Dendritic cell treated with granulocyte-macrophage colony-stimulating factor and Interleukin-4, amounts not matched to agents 40 ng/mL and 50 ng/mL, for 4 days (primary cell): ENCODE results near the gene RASSF4.

Source experiments
- H3K27ac Mint-ChIP-seq: one replicate; pipeline ENCODE4 v1.8.0; 2022; ENCODE audit warnings: mild to moderate bottlenecking, mixed read lengths
- H3K27me3 Mint-ChIP-seq: one replicate; pipeline ENCODE4 v1.8.0; 2022; ENCODE audit warnings: mild to moderate bottlenecking, mixed read lengths
- H3K36me3 Mint-ChIP-seq: one replicate; pipeline ENCODE4 v1.8.0; 2022; ENCODE audit warnings: low read depth, mixed read lengths
- H3K4me1 Mint-ChIP-seq: one replicate; pipeline ENCODE4 v1.8.0; 2022; ENCODE audit warnings: low read depth, mixed read lengths
- H3K4me3 Mint-ChIP-seq: one replicate; pipeline ENCODE4 v1.8.0; 2022; ENCODE audit warnings: mild to moderate bottlenecking, moderate library complexity, mixed read lengths
- H3K9me3 Mint-ChIP-seq: one replicate; pipeline ENCODE4 v1.8.0; 2022; ENCODE audit warnings: mixed read lengths
- intact Hi-C: fragments of 100-400 bp; cut with micrococcal nuclease; formaldehyde crosslinking; loops from one replicate; pipeline ENCODE4 v1.15.0; 2022

The RASSF4 gene

DNA sequence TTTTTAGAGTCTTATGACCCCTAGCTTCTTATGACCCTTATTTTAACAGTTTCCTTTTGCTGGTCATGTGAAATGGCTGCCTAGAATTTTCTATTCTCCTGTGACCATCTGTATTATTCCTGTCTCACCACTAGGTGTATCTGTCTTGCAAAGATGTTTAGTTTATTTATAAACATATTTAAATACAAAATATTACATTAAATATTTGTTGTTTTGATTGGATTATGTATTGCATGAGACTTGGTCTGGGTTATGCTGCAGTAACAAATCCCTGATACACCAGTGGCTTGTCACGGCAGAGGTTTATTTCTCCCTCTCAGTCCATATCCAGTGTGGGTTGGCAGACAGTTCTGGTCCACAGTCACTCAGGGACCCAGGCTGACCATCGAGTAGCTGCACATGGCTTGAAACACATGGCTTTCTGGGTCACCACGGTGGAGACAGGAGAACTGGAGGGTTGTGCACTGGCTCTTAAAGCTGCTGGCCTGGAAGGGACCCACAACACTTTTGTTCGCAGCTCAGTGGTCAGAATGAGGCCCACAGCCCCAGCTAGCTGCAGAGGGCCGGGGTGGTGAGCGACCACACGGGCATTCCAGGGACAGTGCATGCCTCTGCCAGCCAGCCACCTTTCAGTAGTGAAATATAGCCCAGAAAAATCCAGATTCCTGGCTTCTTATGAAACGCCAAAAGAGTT is 7.4 kb downstream of the RASSF4 start:
- H3K27ac Mint-ChIP-seq, result peak overlapping the region; percentile 88
- intact Hi-C loops, result no loop called here
- H3K36me3 Mint-ChIP-seq, result peaks cover 85% of the 10 kb centered on the region
- H3K27me3 Mint-ChIP-seq, result no peaks in the 10 kb centered on the region
- peak overlapping the region; percentile 34 for H3K4me3 Mint-ChIP-seq
- no peaks in the 10 kb centered on the region for H3K9me3 Mint-ChIP-seq
- H3K4me1 Mint-ChIP-seq, result peaks cover 97% of the 10 kb centered on the region

DNA sequence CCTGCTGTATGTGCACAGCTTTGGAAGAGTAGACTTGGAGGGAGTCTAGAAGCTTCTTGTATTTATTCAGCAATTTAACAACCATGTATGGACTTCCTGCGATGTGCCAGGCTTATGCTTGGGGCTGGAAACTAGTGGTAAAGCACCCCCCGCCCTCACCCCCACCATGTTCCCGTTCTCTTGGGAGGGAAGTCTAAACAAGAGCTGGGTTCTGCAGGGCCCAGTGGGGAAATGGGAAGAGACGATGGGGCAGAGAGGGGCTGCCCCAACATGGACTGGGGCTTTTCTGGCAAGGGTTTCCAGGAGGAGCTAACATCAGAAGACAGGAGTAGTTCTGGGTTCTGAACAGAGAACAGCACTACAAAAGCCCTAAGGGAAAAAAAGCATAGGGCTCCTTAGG is 8.0 kb downstream of the RASSF4 start:
- Mint-ChIP-seq H3K27ac (peak overlapping the region; percentile 88), H3K4me1 (peaks cover 97% of the 10 kb centered on the region), H3K27me3 (no peaks in the 10 kb centered on the region), H3K4me3 (peak overlapping the region; percentile 34), H3K36me3 (peaks cover 85% of the 10 kb centered on the region), H3K9me3 (no peaks in the 10 kb centered on the region)
- intact Hi-C loops, result loop anchor here (1.0 kb wide), 2 partner anchors 8 to 19 kb away; partner anchors contain the start of gene RASSF4

DNA sequence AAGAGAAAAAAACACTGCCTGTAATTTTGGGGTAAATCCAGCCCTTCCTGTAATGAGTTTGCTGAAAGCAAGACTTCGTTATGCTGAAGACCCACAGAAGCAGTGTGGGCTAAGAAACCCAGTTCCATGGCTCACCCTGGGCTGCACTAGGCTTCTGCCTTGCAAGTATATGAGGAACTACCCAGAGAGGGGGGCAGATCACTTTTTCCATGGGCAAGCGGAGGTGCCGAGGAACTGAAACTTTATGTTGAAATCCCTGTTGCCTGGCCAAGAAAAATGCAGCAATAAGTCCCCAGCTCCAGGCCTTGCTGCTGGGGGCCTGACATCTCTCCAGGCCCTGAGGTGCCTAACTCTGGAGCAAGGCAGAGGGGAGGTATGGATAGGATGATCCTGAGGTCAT is 8.5 kb downstream of the RASSF4 start:
- no peaks in the 10 kb centered on the region for H3K27me3 Mint-ChIP-seq
- H3K9me3 Mint-ChIP-seq, result no peaks in the 10 kb centered on the region
- H3K4me1 Mint-ChIP-seq, result peaks cover 97% of the 10 kb centered on the region
- peaks cover 85% of the 10 kb centered on the region for H3K36me3 Mint-ChIP-seq
- peak overlapping the region; percentile 88 for H3K27ac Mint-ChIP-seq
- intact Hi-C loops, result loop anchor here (1.0 kb wide), 2 partner anchors 9 to 20 kb away; partner anchors contain the start of gene RASSF4
- H3K4me3 Mint-ChIP-seq, result peak overlapping the region; percentile 57

- Mint-ChIP-seq H3K9me3 (no peaks in the 10 kb centered on the region), H3K27me3 (no peaks in the 10 kb centered on the region), H3K27ac (peak overlapping the region; percentile 88), H3K36me3 (peaks cover 85% of the 10 kb centered on the region), H3K4me1 (peaks cover 97% of the 10 kb centered on the region), H3K4me3 (peak overlapping the region; percentile 57)
- intact Hi-C loops, result loop anchor here (1.0 kb wide), 2 partner anchors 9 to 20 kb away; partner anchors contain the start of gene RASSF4
Observed at GRCh38 chr10:44968500-44969400, 9.1 kb downstream of the RASSF4 start.

DNA sequence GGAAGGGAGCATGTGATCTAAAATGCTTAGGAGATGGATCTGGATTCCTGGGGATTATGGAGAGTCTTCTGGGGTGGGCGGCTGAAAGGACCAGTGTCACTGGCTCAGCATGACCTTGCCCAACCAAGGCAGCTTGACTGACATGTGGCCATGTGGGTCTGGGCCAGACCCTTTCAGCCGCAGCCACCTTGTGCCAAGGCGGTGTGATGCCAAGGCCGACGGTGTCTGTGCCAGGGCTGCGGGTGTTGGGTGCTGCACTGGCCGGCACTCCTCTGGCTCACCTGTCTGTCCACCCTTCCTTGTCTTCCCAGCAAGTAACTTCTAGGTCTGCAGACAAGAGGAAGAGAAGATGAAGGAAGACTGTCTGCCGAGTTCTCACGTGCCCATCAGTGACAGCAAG is 10.3 kb downstream of the RASSF4 start:
- intact Hi-C loops, result no loop called here

GRCh38 chr10:44970812-44971395 is 11.3 kb downstream of the RASSF4 start:
- Mint-ChIP-seq H3K36me3 (peaks cover 77% of the 10 kb centered on the region), H3K9me3 (no peaks in the 10 kb centered on the region), H3K4me3 (peak overlapping the region; percentile 32), H3K27ac (peak overlapping the region; percentile 88), H3K27me3 (no peaks in the 10 kb centered on the region), H3K4me1 (peaks cover 89% of the 10 kb centered on the region)
- intact Hi-C loops, result no loop called here

More for the DNA sequence above, 10.3 kb downstream of the RASSF4 start:
- no peak overlapping the region for H3K4me3 Mint-ChIP-seq
- no peaks in the 10 kb centered on the region for H3K27me3 Mint-ChIP-seq
- peaks cover 83% of the 10 kb centered on the region for H3K36me3 Mint-ChIP-seq
- H3K4me1 Mint-ChIP-seq, result peaks cover 97% of the 10 kb centered on the region
- no peaks in the 10 kb centered on the region for H3K9me3 Mint-ChIP-seq
- peak overlapping the region; percentile 88 for H3K27ac Mint-ChIP-seq

- Mint-ChIP-seq H3K36me3 (peaks cover 77% of the 10 kb centered on the region), H3K27me3 (no peaks in the 10 kb centered on the region), H3K4me1 (peaks cover 89% of the 10 kb centered on the region), H3K9me3 (no peaks in the 10 kb centered on the region), H3K27ac (peak overlapping the region; percentile 88), H3K4me3 (peak overlapping the region; percentile 32)
- intact Hi-C loops, result no loop called here
Observed at GRCh38 chr10:44971434-44971833, 11.8 kb downstream of the RASSF4 start.

DNA sequence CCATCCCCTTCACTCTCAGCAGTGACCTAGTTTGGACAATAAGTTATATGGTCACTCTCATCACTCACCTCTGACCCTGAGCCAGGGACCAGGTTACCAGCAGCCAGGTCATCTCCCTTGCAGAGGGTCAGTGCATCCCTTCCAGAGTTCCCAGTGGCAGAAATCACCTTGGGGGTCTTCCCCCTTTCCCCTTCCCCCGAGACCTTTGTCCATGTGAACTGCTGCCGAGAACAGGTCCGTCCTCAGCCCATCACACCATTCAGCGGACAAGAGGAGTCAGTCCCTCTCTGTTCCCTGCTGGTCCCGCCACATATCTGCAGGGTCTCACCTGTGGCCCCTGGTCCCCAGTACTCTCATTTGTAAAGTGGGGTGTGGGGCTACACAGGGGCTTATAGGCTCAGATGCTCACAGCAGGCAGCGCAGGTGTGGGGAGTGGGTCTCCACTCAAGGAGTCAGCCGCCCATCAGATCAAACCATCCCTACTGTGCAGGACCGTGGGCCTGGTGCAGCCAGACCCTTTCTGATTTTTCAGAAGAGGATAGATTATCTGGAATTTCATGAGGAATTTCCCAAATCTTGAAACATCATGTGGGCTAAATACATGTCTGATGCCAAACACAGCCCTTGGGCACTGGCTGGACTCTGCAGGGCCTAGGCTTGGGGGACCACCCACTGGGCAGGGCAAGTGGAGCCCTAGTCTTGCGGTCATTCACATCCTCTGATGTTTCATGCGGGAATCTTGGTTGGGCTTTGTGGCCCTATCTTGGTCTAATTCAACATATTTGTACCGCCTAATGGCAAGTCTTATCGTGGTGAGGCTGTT is 12.5 kb downstream of the RASSF4 start:
- Mint-ChIP-seq H3K4me1 (peaks cover 91% of the 10 kb centered on the region), H3K4me3 (peak overlapping the region; percentile 38), H3K27me3 (no peaks in the 10 kb centered on the region), H3K27ac (peak overlapping the region; percentile 88), H3K9me3 (no peaks in the 10 kb centered on the region), H3K36me3 (peaks cover 82% of the 10 kb centered on the region)
- intact Hi-C loops, result no loop called here

DNA sequence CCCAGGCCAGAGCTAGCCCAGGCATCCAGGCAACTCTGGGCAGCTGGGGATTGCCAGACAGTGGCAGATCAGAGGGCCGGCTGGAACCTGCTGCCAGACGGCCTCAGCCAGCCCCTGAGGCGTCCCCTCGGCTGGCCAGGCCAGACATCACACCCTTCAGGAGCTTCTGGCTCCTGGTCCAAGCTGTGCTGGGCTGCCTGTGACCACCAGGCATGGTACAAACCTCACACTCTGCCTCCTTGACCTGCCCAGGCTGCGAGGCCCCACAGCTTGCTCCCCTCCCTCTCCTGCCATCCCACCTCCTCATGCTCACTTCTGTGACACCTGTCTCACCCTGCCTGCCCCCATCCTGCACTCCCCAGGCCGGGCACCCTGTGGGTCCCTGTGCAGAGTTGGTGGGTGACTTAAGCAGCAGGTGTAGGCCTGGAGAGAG is 13.3 kb downstream of the RASSF4 start:
- Mint-ChIP-seq H3K27ac (peak overlapping the region; percentile 88), H3K9me3 (no peaks in the 10 kb centered on the region), H3K36me3 (peaks cover 89% of the 10 kb centered on the region), H3K4me1 (peaks cover 91% of the 10 kb centered on the region), H3K27me3 (no peaks in the 10 kb centered on the region), H3K4me3 (peak overlapping the region; percentile 47)
- intact Hi-C loops, result no loop called here

- Mint-ChIP-seq H3K4me1 (peaks cover 91% of the 10 kb centered on the region), H3K36me3 (peaks cover 92% of the 10 kb centered on the region), H3K4me3 (peak overlapping the region; percentile 47), H3K27ac (peak overlapping the region; percentile 88), H3K9me3 (no peaks in the 10 kb centered on the region), H3K27me3 (no peaks in the 10 kb centered on the region)
- intact Hi-C loops, result loop anchor here (2.0 kb wide), 1 partner anchor 15 kb away; the partner anchor contains the start of gene RASSF4
Observed at GRCh38 chr10:44973323-44974081, 13.9 kb downstream of the RASSF4 start.

- peak overlapping the region; percentile 21 for H3K4me3 Mint-ChIP-seq
- H3K27me3 Mint-ChIP-seq, result no peaks in the 10 kb centered on the region
Observed at GRCh38 chr10:44974082-44974627, 14.6 kb downstream of the RASSF4 start.

More at GRCh38 chr10:44974082-44974627, 14.6 kb downstream of the RASSF4 start:
- Mint-ChIP-seq H3K36me3 (peaks cover 92% of the 10 kb centered on the region), H3K9me3 (no peaks in the 10 kb centered on the region), H3K4me1 (peaks cover 91% of the 10 kb centered on the region), H3K27ac (peak overlapping the region; percentile 88)
- intact Hi-C loops, result loop anchor here (2.0 kb wide), 1 partner anchor 15 kb away; the partner anchor contains the start of gene RASSF4
